Suprapubic skin (tissue), 4 donors: Measurements from ENCODE around the gene PTPN14.

Experiments
- POLR2A ChIP-seq, 2 donors: fragments of 450-650 bp; IDR thresholded peaks; one replicate each; pipeline ENCODE4 v1.6.1; 2017; ENCODE audit warnings: antibody characterized with exemption in 2 of 2, mild to moderate bottlenecking in 2 of 2, moderate library complexity in 2 of 2
- POLR2AphosphoS5 ChIP-seq, 3 donors: sonication (generic); formaldehyde crosslinking; IDR thresholded peaks; one replicate each; pipeline ENCODE4 v1.6.1; 2017; ENCODE audit warnings: antibody characterized with exemption in 3 of 3
- TF ChIP-seq, protein P1 (sequence below), 2 donors: fragments of 200-600 bp in 1 of 2; fragments of 450-650 bp in 1 of 2; sonication (generic) in 1 of 2; IDR thresholded peaks; one replicate each; pipeline ENCODE4 v1.5.1; 2016 to 2019; ENCODE audit warnings: antibody characterized with exemption in 2 of 2, mild to moderate bottlenecking in 1 of 2, moderate library complexity in 1 of 2

DNA sequence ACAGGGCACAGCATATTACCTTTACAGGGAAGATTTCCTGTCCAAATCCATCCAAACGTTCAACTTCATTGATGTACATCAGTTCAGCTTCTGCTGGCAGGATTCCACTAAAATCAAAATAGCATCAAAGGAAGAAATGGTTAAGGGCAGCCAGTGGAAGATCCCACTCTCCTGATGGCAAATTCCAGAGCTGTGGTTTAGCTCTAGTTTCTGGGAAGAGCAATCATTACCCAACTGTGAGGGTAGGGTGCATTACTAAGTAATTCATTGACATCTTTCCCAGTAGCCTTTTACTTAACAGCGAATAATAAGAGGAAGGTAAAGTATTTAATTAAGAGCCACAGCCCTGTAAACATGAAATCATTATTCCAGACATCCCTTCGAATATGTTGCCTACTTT is 149.7 kb downstream of the PTPN14 start:
- TF ChIP-seq, protein P1, sequence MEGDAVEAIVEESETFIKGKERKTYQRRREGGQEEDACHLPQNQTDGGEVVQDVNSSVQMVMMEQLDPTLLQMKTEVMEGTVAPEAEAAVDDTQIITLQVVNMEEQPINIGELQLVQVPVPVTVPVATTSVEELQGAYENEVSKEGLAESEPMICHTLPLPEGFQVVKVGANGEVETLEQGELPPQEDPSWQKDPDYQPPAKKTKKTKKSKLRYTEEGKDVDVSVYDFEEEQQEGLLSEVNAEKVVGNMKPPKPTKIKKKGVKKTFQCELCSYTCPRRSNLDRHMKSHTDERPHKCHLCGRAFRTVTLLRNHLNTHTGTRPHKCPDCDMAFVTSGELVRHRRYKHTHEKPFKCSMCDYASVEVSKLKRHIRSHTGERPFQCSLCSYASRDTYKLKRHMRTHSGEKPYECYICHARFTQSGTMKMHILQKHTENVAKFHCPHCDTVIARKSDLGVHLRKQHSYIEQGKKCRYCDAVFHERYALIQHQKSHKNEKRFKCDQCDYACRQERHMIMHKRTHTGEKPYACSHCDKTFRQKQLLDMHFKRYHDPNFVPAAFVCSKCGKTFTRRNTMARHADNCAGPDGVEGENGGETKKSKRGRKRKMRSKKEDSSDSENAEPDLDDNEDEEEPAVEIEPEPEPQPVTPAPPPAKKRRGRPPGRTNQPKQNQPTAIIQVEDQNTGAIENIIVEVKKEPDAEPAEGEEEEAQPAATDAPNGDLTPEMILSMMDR (IDR thresholded peaks at IDR 0.05): no peak
- TF ChIP-seq POLR2AphosphoS5 (IDR thresholded peaks at IDR 0.05) (no peak), POLR2A (IDR thresholded peaks at IDR 0.05) (no peak)
